Esophagus muscularis mucosa (tissue), 3 donors: ENCODE measurements around the gene CAPZB.

ENCODE experiments used
- POLR2A ChIP-seq: fragments of 450-650 bp; IDR thresholded peaks from one replicate; pipeline ENCODE4 v1.6.1; 2017; ENCODE audit warnings: antibody characterized with exemption, moderate library complexity, mild to moderate bottlenecking, low read depth
- TF ChIP-seq, protein P1 (sequence below), 3 experiments: fragments of 200-600 bp in 2 of 3; fragments of 450-650 bp in 1 of 3; sonication (generic) in 2 of 3; IDR thresholded peaks; one replicate each; pipeline ENCODE4 v1.5.1; 2017 to 2019; ENCODE audit warnings: antibody characterized with exemption in 3 of 3, mild to moderate bottlenecking in 2 of 3, moderate library complexity in 1 of 3

DNA sequence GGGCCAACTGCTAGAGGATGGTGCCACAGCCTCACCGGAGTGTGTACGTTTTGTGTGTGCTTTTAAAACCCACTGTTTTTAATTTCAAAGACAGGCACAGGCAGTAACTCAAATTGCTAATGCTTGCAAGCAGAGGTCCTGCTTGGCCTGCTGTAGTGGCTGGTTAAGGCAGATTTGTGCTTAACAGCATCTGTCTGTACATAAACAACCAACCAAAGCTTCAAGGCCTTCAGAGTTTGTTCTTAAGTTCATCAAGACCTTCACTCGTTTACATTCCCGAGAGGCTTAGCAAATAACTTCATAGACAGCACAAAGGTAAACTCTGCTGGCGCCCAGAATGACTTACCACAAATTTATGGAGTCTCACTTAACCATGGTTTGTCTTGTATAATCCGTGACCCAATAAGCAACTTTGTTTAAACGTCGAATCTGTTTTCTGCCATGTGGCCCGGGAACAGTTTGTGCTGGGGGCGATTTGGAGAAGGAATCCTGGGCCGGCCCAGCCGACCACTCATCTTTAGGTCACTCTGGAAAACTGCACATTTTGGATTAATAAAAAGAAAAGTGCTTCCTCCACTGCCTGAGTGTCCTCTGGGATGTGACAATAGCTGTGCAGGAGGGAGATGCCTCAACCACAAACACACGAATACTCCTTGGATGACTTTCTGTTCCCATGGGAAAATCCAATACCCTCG lies 58.1 kb downstream of the CAPZB start:
- TF ChIP-seq, protein P1, sequence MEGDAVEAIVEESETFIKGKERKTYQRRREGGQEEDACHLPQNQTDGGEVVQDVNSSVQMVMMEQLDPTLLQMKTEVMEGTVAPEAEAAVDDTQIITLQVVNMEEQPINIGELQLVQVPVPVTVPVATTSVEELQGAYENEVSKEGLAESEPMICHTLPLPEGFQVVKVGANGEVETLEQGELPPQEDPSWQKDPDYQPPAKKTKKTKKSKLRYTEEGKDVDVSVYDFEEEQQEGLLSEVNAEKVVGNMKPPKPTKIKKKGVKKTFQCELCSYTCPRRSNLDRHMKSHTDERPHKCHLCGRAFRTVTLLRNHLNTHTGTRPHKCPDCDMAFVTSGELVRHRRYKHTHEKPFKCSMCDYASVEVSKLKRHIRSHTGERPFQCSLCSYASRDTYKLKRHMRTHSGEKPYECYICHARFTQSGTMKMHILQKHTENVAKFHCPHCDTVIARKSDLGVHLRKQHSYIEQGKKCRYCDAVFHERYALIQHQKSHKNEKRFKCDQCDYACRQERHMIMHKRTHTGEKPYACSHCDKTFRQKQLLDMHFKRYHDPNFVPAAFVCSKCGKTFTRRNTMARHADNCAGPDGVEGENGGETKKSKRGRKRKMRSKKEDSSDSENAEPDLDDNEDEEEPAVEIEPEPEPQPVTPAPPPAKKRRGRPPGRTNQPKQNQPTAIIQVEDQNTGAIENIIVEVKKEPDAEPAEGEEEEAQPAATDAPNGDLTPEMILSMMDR (IDR thresholded peaks at IDR 0.05), result no peak
- TF ChIP-seq POLR2A, result no peak
